NCI-H1930 (cell line): ENCODE results near the gene HMGN3.
"Not testable (repeated sequence)": the region's sequence is repeated elsewhere in the genome, so short reads cannot be mapped to it uniquely, and the experiment has no call there.

ENCODE experiments used
- DNase-seq, 2 experiments: peaks; one replicate each; lab custom pipeline; 2025; lab: John Stamatoyannopoulos, UW

The HMGN3 gene

DNA sequence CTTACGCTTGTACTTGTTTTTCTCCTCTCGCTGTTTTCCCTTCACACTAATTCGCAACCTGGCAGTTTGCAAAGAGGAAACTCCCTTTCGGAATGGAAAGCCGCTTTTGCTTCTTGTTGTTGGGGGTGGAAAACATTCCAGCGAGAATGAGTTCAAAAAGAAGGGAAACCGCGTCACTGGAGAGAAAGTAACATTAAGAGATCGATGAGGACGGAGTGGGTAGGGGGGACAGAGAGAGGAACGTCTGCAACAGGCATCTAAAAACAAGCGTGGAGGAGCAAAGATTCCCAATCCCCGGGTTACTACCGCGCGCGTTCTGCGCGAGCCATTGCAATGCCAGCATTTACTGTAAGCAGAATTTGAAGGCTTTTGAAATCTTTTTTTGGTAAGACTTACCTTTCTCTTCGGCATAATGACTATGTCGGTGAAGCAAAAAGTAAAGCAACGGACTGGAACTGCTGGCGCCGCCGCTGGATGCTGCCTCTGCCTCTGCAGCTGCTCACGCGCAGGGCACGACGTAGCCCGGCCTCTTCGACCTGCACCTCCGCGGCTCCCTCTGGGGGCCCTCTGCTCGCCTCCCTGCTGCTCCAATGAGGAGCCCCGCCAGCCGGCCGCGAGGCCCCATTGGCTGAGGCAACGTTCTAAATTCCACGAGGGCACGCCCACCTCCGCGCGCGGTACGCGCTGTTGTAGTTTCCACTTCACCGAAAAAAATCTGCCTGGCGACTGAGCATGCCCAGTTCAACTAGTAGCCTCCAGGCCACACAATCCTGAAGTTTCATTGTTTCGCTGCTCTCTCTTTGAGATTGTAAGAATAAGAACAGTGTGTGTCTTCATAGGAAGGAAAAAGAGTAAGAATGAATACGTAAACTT lies at the start of gene HMGN3:
Gene HMGN3, minus strand, starts transcription at position 533 of the 873 bp plus-strand sequence.
- DNase-seq, result peak; percentile 71 to 76

DNA sequence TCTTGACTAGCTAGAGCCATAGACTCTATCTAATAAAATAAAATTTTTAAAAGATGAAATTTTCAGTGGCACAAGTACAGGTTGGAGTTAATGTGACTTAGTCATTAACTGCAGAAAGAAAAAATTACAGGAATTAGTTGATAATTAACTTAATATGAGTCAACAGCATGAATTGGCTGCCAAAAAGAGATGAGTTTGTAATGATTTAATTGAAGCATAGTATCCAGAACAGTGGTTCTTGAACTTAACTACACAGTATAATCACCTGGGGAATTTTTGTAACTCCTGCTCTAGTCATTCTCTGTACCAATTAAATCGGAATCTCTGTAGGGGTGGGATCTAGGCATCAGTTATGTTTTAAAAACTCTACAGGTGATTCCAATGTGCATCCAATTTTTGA lies 46.3 kb upstream of the HMGN3 start:
- DNase-seq, result no peak

DNA sequence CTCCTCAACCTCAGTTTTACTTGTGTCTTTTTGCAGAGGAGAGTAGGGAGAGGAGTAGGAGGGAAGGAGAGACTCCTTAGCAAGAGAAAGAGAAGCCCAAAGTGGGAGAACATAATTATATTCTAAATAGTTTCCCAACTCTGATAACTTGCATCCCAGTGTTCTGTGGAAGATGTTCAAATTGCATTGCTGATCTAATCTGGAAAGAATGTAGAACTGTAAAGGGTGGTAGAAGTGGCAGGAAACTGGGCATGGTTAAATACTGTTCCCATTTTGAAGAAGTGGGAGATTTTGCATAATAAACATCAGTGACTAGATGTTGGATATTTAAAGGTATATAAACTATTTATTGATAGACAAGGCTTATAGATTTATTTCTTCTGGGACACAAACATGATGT lies 42.6 kb upstream of the HMGN3 start:
- DNase-seq, result no peak

DNA sequence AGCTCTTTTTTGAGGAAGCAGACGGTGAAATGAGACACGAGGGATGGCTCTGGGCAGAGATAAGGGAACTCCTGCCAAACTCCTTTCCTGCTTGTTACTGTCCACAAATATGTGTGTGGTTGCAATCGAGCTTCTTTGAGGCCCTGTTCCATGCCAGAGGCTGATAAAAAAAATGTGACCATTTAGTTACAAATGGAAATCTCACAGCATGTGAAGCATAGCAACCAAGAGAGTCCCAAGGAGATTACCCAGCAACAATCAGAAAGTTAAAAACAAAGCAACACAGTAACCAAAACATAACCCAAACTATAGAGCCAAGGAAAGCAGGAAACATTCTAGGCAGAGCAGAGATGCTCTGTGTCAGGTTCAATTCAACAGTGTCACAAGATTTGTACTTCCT lies 35.4 kb upstream of the HMGN3 start:
- no peak for DNase-seq

DNA sequence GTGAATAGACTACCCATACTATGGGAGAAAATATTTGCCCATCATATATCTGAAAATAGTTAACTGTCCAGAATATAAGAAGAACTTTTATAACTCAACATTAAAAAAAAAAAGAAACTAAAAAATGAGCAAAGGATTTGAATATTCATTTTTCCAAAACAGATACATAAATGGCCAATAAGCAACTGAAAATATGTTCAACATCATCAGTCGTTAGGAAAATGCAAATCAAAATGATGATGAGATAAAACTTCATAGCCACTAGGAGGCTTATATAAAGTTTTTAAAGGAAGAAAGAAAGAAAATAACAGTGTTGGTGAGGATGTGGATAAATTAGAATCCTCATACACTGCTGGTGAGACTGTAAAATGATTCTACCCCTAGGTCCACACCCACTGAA lies 32.6 kb upstream of the HMGN3 start:
- DNase-seq, result no peak

DNA sequence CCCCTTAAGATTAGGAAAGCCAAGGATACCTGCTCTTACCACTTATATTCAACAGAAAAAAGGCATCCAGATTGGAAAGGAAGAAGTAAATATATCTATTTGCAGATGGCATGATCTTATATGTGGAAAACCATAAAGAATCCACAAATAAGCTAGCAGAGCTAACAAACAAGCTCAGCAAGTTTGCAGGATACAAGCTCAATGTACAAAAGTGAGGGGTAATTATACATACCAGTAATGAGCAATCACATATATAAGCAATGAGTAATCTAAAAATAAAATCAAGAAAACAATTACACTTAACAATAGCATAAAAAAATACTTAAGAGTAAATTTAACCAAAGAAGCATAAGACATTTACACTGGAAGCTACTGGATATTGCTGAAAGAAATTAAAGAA lies 31.6 kb upstream of the HMGN3 start:
- no peak for DNase-seq

DNA sequence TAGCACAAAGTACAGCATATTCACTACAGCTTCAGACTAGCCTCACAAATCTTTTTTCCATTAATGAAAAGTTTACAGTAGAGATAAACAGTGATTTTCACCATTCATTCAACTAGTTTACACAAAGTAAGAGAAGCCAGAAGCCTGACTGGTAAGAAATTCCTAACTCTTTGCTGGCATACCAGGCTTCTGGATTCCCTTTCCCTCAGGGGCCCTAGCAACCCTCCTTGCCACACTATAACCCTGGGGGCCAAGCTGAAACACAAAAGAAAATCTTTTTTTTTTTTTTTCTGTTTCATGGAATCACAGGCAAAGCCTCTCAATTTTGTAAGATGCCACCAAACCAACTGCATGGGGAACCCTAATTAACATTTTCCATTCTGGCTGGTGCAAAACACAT lies 28.9 kb upstream of the HMGN3 start:
- DNase-seq, result no peak

DNA sequence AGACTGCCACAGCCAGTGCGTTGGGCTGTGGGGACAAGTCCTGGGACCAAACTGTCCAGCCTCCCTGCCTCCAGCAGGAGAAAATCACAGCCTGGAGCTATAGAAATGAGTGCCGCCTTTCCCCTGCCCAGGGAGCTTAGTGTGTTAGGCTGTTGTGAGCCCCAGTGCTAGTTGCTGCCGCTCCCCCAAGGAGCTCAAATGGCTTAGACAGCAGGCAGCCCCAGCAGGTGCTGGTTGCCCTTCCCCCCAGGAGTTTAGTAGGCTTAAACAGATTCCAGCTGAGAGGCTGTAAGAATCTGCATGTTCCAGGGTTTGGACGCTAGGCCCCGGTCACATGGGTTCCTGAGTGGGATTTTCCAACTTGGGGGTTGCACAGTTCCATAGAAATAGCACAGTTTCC lies 27.2 kb upstream of the HMGN3 start:
- DNase-seq, result no peak

DNA sequence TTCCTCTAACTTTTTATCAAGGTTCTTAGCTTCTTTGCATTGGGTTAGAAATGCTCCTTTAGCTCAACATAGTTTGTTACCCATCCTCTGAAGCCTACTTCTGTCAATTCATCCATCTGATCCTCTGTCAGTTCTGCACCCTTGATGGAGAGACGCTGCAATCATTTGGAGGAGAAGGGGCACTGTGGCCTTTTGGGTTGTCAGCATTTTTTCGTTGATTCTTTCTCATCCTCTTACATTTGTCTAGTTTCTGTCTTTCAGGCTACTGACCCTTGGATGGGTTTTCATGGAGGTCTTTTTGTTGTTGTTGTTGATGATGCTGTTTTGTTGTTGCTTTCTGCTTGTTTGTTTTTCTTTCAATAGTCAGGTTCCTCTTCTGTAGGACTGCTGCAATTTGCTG lies 26.3 kb upstream of the HMGN3 start:
- no peak for DNase-seq

DNA sequence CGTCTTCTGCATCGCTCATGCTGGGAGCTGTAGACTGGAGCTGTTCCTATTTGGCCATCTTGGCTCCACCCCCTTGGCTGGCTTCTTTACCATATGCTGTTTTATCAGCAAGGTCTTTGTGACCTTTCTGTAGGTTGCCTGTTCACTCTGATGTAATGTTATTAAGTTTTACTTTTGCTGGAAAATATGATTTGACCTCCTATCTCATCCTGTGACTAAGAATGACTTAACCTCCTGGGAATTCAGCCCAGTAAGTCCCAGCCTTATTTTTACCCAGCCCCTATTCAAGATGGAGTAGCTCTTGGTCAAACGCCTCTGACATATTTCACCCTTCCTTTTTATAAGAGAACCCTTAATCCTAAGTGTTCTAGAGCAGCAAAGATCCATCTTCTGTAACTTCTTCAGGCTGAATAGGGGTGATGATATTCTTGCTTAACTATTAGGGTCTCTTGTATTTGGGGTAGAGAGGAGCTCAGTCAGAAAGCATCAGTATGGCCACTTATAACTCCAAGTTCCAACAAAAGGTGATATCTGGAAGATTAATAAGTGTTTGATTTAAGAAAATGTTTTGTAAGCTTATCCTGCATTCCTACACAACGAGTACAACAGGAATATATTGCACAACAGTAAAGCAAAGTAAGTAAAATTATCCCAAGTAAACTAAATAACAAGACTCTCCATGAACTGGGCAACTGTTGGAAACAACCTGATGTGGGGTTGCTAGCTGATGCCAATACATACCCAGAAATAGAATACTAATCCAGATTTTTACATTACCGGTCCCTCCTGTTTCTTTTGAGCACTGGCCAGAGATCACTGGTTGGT lies 23.1 kb upstream of the HMGN3 start:
- no peak for DNase-seq

DNA sequence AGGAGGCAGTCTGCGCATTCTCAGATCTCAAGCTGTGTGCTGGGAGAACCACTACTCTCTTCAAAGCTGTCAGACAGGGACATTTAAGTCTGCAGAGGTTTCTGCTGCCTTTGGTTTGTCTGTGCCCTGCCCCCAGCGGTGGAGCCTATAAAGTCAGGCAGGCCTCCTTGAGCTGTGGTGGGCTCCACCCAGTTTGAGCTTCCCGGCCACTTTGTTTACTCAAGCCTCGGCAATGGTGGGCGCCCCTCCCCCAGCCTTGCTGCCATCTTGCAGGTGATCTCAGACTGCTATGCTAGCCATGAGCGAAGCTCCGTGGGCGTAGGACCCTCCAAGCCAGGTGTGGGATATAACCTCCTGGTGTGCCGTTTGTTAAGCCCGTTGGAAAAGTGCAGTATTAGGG lies 22.3 kb upstream of the HMGN3 start:
- DNase-seq, result not testable (repeated sequence)

DNA sequence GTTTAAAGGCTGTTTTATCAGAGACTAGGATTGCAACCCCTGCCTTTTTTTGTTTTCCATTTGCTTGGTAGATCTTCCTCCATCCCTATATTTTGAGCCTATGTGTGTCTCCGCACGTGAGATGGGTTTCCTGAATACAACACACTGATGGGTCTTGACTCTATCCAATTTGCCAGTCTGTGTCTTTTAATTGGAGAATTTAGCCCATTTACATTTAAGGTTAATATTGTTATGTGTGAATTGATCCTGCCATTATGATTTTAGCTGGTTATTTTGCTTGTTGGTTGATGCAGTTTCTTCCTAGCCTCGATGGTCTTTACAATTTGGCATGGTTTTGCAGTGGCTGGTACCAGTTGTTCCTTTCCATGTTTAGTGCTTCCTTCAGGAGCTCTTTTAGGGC lies 20.6 kb upstream of the HMGN3 start:
- DNase-seq, result not testable (repeated sequence)

DNA sequence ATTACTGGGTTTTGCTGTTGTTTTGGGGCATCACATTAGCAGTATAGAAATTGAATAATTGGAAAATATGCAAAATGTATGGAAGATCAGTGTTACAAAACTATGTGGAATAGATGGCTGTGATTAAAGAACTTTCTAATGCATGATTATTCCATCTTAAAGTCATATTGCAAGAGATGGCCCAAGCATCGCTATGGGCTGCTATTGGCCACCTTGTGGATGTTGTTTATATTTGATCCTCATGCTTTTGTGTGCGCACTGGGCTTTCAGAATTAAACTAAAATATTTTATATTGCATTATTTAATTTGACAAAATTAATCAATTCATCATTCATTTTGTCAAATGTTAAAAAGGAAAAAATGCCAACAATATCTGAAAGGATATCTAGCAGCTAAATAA lies 16.1 kb upstream of the HMGN3 start:
- DNase-seq, result no peak

DNA sequence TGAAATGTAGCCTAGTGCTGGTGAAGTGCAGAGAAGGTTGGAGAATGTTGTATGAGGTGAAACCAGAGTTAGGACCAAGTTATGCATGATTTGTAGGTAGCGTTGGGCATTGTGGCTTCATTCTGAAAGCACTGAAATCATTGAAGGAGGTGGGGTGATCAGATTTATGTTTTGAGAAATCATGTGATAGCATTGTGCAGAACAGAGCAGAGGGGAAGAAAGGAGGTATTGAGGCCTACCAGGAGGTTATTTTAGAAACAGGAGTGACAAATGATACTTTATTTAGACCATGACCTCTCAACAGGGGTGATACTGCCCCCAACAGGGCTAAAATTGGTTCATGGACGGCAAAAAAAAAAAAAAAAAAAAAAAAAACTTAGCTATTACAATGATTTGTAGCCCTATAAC lies 15.6 kb upstream of the HMGN3 start:
- DNase-seq, result no peak

DNA sequence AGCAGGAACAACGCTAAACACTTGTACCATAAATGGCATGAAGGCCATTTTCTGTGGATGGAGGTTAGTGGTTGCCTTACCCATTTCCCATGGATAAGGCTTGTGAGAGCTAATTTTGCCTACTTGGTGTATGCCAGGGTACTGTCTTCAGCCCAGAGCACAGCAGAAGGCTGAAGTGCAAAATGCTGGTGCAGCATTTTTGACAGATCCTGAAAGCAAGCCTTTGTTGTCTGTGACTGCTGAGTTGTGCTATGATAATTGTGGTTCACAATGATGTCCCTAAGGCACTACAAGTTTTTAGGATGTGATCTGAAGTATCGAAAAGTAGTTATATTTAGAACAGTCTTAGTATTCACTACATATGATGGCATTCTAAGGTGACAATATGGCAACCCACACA lies 14.7 kb upstream of the HMGN3 start:
- DNase-seq, result no peak

DNA sequence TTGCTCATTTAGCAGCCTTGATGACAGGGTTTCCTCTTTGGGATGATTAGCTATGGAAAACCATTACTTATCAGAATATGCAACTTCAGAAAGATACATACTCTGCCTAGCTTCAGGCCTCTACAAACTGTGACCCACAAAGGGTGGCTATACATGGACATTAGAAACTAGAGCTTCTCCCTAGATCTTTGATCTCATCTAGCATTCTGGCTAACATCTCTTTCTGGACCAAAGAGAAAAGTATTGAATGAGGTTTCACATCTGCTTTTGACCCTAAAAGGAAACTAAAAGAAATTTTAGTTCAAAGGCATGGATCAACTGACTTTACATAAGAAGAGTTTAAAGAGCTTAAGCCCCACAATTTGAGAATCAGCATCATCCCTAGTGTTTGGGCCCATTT lies 12.4 kb upstream of the HMGN3 start:
- no peak for DNase-seq

DNA sequence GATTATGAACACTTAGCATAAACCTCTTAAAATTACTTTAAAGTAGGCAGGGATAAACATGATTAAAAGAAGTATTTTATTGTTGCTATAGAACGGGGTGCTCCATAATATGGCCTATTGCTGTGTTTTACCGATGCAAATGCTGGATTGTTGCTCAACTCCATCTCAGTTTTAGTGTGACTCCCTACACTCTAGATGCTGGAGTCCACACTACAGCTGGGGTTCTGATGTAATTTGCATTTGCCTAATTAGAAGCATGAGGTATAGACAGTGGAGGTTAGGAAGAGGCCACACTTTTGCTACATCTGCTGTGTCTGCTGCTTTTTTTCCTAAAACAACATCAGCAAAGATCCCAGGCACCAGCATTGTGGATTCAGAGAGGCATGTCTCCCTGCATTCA lies 6.7 kb upstream of the HMGN3 start:
- no peak for DNase-seq

DNA sequence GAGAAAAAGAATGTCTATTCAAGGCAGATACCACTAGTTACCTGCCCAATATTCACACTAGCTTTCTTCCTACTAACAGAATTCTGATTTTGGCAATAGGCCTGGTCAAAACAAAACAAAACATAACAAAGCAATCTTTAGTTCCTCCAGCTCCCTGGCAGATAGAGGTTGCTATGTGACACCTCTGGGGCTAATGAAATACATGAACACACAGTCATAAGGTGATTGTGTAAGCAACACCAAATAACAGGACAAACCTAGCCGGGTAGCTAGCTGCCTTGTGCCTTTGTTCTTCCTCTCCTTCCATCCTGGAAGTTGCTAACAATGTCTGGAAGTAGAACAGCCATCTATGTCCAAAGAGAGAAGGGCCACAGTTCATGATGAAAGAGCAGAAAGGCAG lies 6.0 kb upstream of the HMGN3 start:
- DNase-seq, result no peak

DNA sequence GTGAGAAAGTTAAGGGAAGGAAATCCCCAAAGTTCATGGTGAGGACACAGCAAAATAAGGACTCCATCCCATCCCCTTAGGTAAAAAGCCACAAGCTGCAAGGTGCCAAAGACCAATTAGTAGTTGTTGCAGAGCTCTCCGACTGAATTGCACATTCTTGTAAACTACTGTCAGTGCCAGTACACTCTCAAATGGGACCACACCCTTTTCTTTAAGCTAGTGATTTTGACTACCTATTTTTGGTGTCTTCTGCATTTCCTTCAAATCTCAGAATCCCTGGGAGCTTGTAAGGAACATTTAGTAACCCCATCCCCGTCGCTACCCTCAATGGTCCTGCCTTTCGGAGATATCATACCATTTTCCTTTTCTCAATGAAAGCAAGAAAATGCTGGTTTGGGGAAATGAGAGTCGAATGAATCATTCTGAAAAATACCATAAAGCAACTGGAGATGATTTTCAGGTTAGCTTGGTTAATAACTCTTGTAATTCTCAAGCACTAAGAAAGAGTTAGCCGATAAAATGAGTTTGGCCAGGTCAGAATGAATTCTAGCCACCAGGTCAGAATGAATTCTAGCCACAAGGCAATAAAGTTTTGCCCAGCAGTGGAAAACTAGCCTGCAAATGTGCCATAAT lies 5.2 kb upstream of the HMGN3 start:
- DNase-seq, result no peak

DNA sequence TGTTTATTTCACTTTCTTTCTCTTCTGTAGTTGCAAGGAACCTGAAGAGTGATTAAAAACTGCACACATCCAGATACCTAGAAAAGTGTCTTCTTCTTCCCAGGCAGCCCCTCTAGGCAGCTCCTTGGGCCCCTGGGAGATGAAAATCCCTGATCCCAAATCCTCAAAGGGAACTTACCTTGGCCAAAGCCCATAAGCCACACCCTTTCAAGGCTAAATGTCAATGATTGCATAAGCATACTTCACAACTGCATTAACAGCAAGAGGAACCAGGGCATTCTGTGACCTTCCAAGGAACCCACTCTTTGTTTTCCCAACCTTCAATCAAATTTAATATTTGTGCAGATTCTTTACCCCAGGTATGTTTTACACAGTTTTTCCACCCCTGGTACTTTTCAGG lies 4.4 kb upstream of the HMGN3 start:
- no peak for DNase-seq

DNA sequence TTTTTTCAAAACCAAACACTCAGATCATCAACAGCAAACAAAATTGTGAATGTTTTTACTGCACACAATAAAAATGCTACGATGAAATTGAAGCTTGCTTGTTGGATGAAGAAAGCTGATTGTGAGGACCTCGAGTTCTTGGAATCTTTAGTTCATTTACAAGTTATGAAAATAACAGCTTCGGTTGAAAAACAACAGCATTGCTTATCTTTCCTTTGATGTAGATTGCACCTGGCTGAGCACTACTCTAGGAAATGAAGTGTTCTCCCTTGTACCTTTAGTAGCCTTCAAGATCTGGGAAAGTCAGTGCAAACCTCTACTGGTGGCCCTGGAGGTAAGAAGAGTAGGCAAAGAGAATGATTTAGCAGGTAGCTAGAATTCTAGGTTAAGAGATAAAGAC lies 2.2 kb upstream of the HMGN3 start:
- DNase-seq, result no peak

DNA sequence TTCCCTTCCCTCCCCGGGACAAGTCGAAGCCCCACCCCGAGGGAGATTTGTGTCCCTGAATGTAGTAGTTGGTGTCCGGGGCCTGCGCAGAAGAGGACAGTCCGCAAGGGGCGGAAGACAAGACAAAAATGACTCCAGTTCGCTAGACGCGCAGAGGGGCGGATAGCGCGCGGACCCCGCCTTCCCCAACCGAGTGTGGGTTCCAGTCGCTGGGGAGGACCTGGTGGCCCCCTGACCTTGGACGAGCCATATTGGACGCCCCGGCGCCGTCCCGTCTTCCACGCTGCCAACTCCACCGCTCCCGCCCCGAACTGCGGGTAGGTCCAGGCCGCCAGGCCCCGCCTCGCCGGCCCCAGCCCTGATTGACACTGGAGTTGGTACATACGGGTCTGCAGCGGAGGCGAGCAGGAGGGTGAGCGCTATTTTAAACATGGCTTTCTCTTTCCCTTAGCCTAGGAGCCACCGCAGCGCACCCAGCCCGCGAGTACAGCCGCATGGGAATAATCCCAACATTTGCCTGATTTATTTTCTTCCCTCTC lies 802 bp downstream of the HMGN3 start:
- peak; percentile 58 to 60 for DNase-seq
